ENCODE results near the gene TRIM24.
A peak's percentile ranks its signal among the peaks of the same experiment; 100 is the strongest.

The TRIM24 gene

GRCh38 chr7:138475377-138475776 lies 15.3 kb downstream of the TRIM24 start:
- H4K20me1 ChIP-seq (ENCODE audit: insufficient read depth, low read length, poor library complexity, severe bottlenecking), result peaks cover 92% of the 10 kb centered on the region
- H3K4me2 ChIP-seq (ENCODE audit: low read depth, low read length, poor library complexity, severe bottlenecking), result peak overlapping the region; percentile 14

DNA sequence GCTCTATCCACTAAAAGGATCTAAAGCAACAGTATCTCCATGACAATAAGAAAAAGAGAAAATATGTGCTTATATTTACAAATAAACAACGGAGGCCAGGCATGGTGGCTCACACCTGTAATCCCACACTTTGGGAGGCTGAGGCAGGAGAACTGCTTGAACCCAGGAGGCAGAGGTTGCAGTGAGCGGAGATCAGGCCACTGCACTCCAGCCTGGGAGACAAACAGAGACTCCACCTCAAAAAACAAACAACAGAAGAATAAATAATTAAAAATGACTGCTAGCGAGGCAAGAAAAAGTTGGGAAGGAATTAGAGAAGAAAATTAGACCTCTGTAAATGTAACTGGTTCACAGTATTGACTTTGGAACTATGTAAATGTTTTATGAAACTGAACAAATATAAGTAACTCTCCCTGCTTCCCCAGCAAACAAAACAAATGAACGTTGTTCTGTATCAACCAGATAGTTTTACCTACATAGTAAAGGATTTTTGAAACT lies 17.1 kb downstream of the TRIM24 start:
- no peak for TF ChIP-seq CTCF (conservative IDR thresholded peaks at IDR 0.05; ENCODE audit: low read length)
- TF ChIP-seq EZH2phosphoT487 (IDR thresholded peaks at IDR 0.05; ENCODE audit: borderline replicate concordance), result no peak
- H3K4me2 ChIP-seq (ENCODE audit: low read depth, low read length, poor library complexity, severe bottlenecking), result no peak overlapping the region
- no peaks in the 10 kb centered on the region for H3F3A ChIP-seq (ENCODE audit: low read depth)
- H3K4me1 ChIP-seq (ENCODE audit: insufficient read depth, low read length, poor library complexity, severe bottlenecking), result peaks cover 28% of the 10 kb centered on the region
- peaks cover 95% of the 10 kb centered on the region for H4K20me1 ChIP-seq (ENCODE audit: insufficient read depth, low read length, poor library complexity, severe bottlenecking)
- H3K9me2 ChIP-seq (replicated peaks; ENCODE audit: low read depth, low read length), result no peaks in the 10 kb centered on the region
- peaks cover 3% of the 10 kb centered on the region; the same call in 1 of the 2 replicates for H3K36me3 ChIP-seq (ENCODE audit: insufficient read depth, low read length)
- H3K27me3 ChIP-seq (ENCODE audit: insufficient read depth, low read length, poor library complexity, severe bottlenecking), result no peaks in the 10 kb centered on the region
- H3K9ac ChIP-seq (ENCODE audit: low read depth, low read length, poor library complexity, severe bottlenecking), result no peak overlapping the region
- H3K9me3 ChIP-seq (ENCODE audit: insufficient read depth, low read depth, low read length), result no peaks in the 10 kb centered on the region
- no peak overlapping the region for H2AFZ ChIP-seq (ENCODE audit: low read length)
- H3K4me3 ChIP-seq (ENCODE audit: low read length, poor library complexity, severe bottlenecking), result no peak overlapping the region
- H3K79me2 ChIP-seq (ENCODE audit: insufficient read depth, low read length), result peaks cover 99% of the 10 kb centered on the region

More at GRCh38 chr7:138475377-138475776, 15.3 kb downstream of the TRIM24 start:
- Histone ChIP-seq H3K9me2 (replicated peaks; ENCODE audit: low read depth, low read length) (no peaks in the 10 kb centered on the region), H3K9me3 (ENCODE audit: insufficient read depth, low read depth, low read length) (no peaks in the 10 kb centered on the region), H3K79me2 (ENCODE audit: insufficient read depth, low read length) (peaks cover 99% of the 10 kb centered on the region), H3K36me3 (ENCODE audit: insufficient read depth, low read length) (no peaks in the 10 kb centered on the region), H3K4me1 (ENCODE audit: insufficient read depth, low read length, poor library complexity, severe bottlenecking) (peaks cover 39% of the 10 kb centered on the region), H2AFZ (ENCODE audit: low read length) (no peak overlapping the region), H3K4me3 (ENCODE audit: low read length, poor library complexity, severe bottlenecking) (no peak overlapping the region), H3F3A (ENCODE audit: low read depth) (no peaks in the 10 kb centered on the region; the same call in 1 of the 2 replicates), H3K9ac (ENCODE audit: low read depth, low read length, poor library complexity, severe bottlenecking) (no peak overlapping the region), H3K27me3 (ENCODE audit: insufficient read depth, low read length, poor library complexity, severe bottlenecking) (no peaks in the 10 kb centered on the region)
- no peak for TF ChIP-seq CTCF (conservative IDR thresholded peaks at IDR 0.05; ENCODE audit: low read length)
- TF ChIP-seq EZH2phosphoT487 (IDR thresholded peaks at IDR 0.05; ENCODE audit: borderline replicate concordance), result no peak

DNA sequence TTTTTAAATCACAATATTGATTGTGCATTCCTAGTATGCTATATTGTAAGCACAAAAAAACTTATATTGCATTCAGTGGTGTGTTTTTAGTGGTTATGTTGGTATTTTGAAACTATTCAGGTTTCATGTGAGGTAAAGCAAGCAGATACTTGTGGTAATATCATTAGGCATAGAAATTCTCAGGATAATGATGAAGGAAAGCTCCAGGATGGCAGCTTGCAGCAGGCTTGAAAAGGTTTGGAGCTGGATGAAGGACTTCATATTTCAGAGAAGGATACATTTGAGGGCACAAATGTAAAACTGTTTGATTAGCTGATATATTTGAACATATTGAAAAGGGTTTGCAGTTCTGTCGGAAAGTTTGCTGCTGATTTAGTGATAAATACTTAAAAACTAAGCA lies 17.5 kb downstream of the TRIM24 start:
- Histone ChIP-seq H3F3A (ENCODE audit: low read depth) (no peaks in the 10 kb centered on the region), H3K9me3 (ENCODE audit: insufficient read depth, low read depth, low read length) (no peaks in the 10 kb centered on the region), H3K4me3 (ENCODE audit: low read length, poor library complexity, severe bottlenecking) (no peak overlapping the region), H2AFZ (ENCODE audit: low read length) (no peak overlapping the region), H4K20me1 (ENCODE audit: insufficient read depth, low read length, poor library complexity, severe bottlenecking) (peaks cover 95% of the 10 kb centered on the region), H3K4me2 (ENCODE audit: low read depth, low read length, poor library complexity, severe bottlenecking) (no peak overlapping the region), H3K9ac (ENCODE audit: low read depth, low read length, poor library complexity, severe bottlenecking) (no peak overlapping the region), H3K79me2 (ENCODE audit: insufficient read depth, low read length) (peaks cover 99% of the 10 kb centered on the region), H3K27me3 (ENCODE audit: insufficient read depth, low read length, poor library complexity, severe bottlenecking) (no peaks in the 10 kb centered on the region), H3K9me2 (replicated peaks; ENCODE audit: low read depth, low read length) (no peaks in the 10 kb centered on the region), H3K36me3 (ENCODE audit: insufficient read depth, low read length) (peaks cover 3% of the 10 kb centered on the region; the same call in 1 of the 2 replicates), H3K4me1 (ENCODE audit: insufficient read depth, low read length, poor library complexity, severe bottlenecking) (peaks cover 23% of the 10 kb centered on the region)
- TF ChIP-seq CTCF (conservative IDR thresholded peaks at IDR 0.05; ENCODE audit: low read length) (no peak), EZH2phosphoT487 (IDR thresholded peaks at IDR 0.05; ENCODE audit: borderline replicate concordance) (no peak)
